SH-SY5Y (cell line): Measurements from ENCODE around the gene AIP.

Experiments
- GATA2 ChIP-seq: IDR thresholded peaks from 2 replicates; pipeline ENCODE4 v1.6.1; 2011; ENCODE audit warnings: mild to moderate bottlenecking, low read depth, low read length
- GATA3 ChIP-seq: IDR thresholded peaks from 2 replicates; pipeline ENCODE4 v1.6.1; 2011; ENCODE audit warnings: low read depth, mild to moderate bottlenecking, low read length, moderate library complexity

DNA sequence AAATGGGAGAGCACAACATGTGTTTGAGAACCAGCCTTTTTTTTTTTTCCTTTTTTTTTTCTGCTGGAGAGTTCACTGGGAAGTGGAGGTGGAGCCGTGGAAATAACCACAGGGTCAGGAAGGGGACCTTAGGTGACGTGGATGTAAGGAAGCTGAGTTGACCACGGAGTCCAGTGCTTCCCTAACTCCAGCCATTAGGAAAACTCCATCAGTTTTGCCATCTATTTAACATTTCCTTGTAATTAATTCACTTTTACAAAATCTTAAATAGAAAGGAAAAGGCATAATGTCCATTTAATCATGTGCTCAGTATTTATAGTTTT, 27.2 kb downstream of the AIP start:
- TF ChIP-seq GATA2, result no peak
- no peak for TF ChIP-seq GATA3
